ENCODE results near the gene USH1G.

DNA sequence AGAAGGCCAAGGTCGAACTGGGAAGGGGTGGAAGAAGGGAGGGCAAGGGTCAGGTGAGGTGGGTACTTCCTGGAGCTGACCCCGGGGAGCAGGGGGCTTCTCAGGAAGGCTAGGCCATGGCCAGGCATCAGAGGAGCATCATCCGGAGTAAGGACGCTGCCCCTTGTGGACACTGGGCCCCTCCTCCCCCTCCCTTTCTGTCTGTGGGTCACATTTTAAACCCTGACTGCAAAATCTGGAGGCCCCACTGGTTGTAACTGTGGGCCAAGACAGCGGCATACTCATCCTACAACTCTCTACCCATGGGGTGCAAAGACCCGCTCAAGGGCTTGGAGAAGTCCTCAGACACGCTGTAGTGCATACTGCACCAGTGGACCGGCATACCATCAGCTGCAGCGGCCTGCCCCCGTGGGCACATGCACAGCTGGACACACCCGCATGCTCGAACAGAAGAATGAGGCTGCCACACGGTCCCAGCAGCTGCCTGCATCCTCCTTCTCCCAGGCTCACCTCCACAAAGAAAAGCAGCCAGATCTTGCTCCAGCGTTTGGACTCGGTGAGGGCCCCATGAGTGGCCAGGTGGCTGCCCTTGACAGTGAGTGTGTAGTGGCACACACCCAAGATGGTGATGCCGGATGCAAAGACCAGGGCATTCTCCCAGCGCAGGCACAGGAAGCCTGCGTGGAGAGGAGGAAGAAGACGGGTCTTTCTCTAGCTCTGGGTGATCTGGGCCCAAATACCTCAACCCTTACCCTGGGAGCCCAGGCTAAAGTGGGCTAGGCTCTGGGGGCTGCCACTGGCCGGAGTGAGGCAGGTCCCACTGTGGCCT, 30.8 kb downstream of the USH1G start:
- TF ChIP-seq, protein P1, sequence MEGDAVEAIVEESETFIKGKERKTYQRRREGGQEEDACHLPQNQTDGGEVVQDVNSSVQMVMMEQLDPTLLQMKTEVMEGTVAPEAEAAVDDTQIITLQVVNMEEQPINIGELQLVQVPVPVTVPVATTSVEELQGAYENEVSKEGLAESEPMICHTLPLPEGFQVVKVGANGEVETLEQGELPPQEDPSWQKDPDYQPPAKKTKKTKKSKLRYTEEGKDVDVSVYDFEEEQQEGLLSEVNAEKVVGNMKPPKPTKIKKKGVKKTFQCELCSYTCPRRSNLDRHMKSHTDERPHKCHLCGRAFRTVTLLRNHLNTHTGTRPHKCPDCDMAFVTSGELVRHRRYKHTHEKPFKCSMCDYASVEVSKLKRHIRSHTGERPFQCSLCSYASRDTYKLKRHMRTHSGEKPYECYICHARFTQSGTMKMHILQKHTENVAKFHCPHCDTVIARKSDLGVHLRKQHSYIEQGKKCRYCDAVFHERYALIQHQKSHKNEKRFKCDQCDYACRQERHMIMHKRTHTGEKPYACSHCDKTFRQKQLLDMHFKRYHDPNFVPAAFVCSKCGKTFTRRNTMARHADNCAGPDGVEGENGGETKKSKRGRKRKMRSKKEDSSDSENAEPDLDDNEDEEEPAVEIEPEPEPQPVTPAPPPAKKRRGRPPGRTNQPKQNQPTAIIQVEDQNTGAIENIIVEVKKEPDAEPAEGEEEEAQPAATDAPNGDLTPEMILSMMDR (IDR thresholded peaks at IDR 0.05; ENCODE audit: low read depth, low read length) = no peak
- no peak for TF ChIP-seq EZH2phosphoT487 (IDR thresholded peaks at IDR 0.05; ENCODE audit: low read depth)
